ENCODE results near the gene CPO.
"Not testable (repeated sequence)": the region's sequence is repeated elsewhere in the genome, so short reads cannot be mapped to it uniquely, and the experiment has no call there.

Gene CPO, protein sequence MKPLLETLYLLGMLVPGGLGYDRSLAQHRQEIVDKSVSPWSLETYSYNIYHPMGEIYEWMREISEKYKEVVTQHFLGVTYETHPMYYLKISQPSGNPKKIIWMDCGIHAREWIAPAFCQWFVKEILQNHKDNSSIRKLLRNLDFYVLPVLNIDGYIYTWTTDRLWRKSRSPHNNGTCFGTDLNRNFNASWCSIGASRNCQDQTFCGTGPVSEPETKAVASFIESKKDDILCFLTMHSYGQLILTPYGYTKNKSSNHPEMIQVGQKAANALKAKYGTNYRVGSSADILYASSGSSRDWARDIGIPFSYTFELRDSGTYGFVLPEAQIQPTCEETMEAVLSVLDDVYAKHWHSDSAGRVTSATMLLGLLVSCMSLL

DNA sequence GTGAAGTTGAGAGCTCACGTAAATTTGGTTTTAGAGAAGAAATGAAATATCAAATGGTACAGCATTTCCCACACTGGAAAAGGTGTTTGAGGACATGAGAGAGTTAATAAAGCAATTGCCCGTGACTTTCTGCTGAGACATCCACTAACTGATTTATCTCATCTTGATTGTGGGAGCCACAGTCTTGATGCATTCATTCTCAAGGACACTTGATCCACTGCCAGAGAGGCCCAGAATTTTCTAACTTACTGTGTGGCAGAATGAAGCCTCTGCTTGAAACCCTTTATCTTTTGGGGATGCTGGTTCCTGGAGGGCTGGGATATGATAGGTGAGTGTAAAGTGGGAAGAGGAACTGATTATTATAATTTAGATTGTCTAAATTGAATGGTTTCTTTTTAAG lies at the start of gene CPO:
Gene CPO (plus strand): TSS at position 179 of the 400 bp plus-strand sequence. CDS start 82 bp downstream, at position 261.
- DNase-seq (ENCODE audit: low read depth in 2 of 2): no peak

DNA sequence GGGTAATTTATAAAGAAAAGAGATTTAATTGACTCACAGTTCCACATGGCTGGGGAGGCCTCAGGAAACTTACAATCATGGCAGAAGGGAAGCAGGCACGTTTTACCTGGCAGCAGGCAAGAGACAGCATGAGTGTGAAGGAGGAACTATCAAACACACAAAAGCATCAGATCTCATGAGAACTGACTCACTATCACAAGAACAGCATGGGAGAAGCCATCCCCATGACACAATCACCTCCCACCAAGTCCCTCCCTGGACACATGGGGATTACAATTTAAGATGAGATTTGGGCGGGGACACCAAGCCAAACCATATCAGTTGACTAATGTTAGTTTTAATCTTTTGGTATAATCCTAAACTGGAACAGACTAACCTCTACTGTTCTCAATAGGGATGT lies 49.1 kb upstream of the CPO start:
- DNase-seq (ENCODE audit: low read depth in 2 of 2): no peak

DNA sequence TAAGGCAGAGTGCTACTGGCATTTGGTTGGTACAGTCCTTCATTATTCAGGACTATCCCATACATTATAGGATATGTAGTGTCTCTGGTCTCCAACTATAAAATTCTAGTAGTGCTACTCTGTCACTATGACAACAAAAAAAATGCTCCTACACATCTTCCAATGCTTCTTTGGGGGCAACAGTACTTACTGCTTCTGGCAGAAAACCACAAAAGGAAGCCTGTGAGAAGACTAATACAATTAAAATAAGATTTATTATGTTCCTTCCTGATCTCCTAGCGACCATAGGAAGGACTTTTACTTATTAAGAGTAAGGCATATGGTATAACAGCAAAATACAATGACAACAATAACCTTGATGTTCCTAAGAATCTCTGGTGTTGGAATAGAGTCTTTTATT lies 48.4 kb upstream of the CPO start:
- no peak for DNase-seq (ENCODE audit: low read depth in 2 of 2)

DNA sequence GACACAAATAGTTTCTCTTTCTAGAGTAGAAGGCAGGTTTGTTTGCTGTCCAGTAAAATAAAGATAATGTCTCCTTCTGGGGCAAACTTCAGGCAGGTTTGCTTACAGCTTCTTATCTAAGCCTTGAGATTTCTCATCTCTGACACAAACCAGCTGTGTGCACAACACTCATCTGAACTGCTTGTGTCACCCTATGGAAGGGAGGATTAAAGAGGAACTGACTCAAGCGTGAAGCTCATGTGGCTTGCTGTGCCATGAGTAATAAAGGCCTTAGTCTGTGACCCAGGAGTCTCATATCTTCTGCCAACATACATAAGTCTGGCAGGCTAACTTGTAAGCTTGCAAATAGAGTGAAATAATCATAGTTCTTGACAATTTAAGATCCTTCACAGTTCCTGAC lies 24.2 kb upstream of the CPO start:
- no peak for DNase-seq (ENCODE audit: low read depth in 2 of 2)

DNA sequence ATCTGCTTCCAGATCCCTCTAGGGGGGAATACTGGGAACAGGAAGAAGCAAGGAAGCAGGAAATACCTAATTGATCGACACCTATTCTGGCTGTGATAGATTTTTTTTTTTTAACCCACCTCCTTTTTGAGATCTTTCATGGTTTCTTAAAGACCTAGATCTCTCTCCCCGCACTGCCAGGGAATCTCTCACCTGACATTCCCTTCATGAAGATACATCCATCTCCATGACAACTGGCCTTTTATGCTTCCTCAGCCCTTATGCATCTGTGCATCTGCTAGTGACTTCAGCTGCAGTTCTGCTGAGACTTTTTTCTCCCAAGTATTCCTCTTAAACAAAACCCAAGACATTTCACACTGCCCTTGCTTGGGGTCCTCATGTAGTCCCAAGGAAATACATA lies 21.1 kb upstream of the CPO start:
- DNase-seq (ENCODE audit: low read depth in 2 of 2): no peak

DNA sequence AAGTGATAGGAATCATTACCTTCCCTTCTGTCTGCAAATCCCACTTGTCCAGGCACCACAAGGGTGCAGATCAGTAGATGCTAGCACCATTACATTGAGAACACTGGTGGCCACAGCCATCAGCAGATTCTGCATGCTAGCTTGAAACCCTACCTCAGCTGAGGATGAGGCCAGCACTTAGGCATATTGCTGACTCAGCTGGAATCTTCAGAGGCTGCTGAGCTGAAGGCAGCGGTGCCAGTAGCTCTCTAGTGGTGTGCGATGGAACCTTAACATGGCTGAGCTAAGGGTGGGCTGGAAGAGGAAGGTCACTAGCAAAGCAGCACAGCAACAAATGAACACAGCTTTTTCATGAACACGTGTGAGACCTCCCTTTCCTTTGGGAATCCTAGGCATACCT lies 19.0 kb upstream of the CPO start:
- no peak for DNase-seq (ENCODE audit: low read depth in 2 of 2)

DNA sequence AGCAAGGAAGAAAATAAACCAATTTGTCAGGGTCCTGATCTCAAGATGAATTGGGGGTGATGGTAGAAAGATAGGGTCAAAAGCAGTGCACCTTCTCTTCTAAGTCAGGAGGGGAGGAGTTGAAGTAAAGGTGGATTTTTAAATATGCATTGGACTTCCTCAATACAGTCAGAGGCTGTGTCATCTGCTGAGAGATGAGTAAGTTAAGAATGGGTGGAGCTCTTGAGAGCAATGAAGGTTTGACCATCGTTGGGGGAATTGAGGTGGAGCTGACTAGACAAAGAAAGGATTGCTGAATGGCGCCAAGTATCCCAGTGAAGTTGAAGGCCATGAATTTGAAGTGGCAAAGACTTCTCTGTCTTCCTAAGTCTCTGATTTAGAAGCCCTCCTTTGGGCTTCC lies 18.4 kb upstream of the CPO start:
- no peak for DNase-seq (ENCODE audit: low read depth in 2 of 2)

DNA sequence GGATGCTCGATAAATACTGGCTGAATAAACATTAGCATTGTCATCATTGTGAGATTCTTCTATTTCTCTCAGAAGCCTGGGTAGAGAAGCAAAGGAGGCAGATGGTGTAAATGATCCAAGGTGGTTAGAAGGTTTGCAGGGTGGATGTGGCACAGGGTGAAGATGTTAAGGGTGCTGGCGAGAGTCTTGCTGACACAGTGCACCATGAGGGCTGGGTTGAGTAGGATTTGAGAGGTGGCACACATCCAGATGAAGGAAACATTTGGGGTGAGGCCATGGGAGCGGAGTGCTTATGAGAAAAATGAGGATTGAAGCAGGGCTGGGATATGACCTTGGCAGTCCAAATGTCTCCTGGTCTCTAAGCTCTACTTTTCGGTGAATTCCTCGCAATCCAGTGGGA lies 17.8 kb upstream of the CPO start:
- DNase-seq (ENCODE audit: low read depth in 2 of 2): no peak

DNA sequence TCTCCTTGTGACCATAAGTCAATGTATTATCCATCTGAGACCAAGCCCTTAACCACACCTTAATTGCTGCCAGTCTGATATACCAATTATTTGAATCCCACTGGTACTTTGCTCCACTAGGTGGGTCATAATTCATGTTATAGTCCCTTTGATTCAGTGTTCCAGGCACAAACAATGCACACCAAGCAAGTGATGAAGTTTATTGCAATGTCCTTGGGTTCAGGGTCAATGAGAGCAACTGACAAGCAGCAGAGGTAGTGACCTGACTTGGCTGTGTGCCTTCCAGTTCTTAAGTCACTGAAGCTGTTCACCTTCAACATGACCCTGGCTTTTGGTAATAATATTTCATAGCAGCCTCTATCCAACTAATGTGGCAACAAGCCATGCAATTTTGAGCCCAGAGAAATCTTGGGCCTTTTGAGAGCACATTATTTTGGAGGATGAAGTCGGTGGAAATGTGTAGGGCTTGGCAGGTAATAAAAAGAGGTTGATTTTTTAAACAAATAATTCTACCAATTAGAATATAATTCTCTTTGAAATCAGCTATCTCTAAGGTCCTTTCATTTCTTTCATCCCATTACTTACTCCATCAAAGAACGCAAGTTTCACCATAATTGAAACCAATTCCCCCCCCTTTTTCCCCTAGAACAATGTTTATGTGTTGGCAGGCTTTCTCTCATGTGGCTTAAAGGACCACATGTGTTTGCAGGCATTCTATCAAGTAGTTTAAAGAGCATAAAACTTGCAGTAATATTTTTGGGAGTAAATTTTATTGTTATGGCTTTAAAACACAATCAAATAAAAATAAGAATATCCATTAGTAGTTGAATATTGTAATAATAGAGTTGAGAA lies 3.1 kb upstream of the CPO start:
- DNase-seq (ENCODE audit: low read depth in 2 of 2): no peak

DNA sequence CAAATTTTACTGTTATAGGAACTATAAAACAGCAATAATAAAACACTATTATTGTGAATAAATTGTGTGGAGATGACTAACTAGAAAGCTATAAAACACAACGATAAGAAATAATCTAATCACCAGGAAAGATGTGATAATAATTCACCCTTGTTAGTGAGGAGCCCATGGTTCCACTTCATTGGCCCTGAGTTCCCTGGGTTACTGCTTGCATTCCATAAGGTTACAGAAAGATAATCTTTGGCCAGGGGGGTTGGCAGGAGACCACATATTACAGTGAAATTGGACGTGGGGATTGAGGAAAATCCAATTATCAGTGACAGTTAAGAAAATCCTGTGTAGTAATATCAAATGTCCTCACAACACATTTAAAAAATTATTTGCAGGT lies 2.5 kb upstream of the CPO start:
- DNase-seq (ENCODE audit: low read depth in 2 of 2): no peak

DNA sequence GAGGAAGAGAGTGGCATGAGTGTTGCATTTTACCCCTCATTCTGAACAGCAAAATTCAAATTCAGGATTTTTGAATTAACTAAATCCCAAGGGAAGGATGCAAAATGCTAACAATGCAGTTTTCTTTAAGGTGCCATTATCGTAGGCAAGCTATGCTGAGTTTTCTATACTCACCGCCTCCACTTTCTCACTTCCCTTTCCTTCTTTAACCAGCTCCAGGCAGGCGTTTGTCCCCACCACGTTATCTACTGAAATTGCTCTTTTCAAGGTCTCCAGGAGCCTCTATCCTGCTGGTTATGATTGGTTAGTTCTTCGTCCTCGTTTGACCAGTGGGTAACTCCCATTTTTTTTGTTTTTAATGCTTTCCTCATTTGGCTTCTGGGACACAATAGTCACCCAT lies 1.8 kb upstream of the CPO start:
- DNase-seq (ENCODE audit: low read depth in 2 of 2): no peak

DNA sequence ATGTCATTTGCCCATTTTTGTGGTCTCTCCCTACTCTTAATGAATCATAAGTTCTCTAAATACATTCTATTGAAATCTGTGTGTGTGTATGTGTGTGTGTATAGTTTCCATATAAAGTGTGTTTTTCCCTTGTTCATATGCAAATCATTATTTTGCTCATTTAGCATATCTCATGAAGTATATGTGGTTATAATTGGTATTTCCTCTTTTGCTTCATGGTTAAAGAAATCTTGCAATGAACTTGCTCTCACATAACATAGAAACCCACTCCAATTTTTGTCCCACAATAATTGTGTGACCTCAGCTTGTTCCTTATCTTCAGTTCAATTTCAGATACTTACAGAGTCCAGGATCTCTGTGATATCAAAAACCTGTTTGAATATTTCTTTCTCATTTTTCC lies 1.2 kb downstream of the CPO start:
- DNase-seq (ENCODE audit: low read depth in 2 of 2): no peak

DNA sequence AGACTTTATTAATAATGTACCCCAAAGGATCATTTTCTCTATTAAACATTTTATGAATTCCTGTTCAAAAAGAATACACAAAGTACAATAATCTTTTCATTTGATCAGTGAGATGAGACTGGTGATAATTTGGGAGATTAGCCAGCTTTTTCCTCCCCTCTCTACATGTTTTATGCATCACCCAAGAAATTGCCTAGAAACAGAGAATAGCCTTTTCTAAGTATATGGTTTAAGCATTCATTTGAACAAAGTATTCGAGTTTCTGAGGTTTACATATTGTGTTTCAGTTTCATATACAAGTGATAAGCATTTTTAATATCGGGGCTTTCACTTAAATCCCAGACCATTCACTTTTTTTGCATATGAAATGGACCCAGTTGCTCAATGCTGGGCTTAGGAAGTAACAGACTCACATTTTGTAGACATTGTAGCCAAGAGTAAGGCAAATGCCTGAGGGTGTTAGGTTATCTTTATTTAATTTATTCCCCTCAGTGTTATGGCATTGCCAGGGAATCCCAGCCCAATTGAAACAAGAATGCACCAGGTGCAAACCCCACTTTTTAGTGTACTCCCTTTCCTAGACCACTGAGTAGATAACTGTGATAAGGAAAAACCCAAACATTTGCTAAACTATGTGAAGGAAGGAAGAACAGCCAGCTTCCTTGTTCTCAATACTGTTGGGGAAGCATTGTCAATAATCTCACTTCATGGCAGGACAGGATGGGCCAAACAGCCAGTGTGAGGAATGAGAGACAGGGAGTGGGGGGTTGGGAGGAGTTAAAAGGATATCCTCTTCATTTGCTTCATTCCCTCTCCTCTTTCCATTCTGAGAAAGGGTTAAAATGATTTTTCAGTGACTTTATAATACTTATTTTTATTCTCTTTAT lies 3.5 kb downstream of the CPO start:
- no peak for DNase-seq (ENCODE audit: low read depth in 2 of 2)

DNA sequence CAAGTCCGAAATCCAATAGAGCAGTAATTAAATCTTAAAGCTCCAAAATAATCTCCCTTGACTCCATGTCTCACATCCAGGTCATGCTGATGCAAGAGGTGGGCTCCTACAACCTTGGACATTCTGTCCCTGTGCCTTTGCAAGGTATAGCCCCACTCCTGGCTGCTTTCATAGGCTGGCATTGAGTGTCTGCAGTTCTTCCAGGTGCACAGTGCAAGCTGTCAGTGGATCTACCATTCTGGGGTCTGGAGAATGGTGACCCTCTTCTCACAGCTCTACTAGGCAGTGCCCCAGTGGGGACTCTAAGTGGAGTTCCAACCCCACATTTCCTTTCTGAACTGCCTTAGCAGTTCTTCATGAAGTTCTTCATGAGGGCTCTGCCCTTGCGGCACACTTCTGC lies 14.1 kb downstream of the CPO start:
- not testable (repeated sequence) for DNase-seq (ENCODE audit: low read depth in 2 of 2)

DNA sequence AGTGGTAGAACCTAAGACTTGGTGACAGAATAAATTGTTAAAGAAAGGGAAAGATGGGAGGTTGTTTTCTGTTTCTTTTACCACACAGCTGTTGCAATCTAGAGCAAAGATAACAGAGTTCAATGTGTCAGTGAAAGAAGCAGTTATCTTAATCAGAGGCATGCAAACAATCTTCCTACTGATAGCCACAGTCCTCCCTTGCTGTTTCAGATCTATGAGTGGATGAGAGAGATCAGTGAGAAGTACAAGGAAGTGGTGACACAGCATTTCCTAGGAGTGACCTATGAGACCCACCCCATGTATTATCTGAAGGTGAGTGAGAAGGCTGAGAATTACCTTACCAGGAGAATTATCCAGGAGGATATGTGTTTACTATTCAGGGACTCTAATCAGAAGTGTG lies 15.9 kb downstream of the CPO start:
- DNase-seq (ENCODE audit: low read depth in 2 of 2): no peak

DNA sequence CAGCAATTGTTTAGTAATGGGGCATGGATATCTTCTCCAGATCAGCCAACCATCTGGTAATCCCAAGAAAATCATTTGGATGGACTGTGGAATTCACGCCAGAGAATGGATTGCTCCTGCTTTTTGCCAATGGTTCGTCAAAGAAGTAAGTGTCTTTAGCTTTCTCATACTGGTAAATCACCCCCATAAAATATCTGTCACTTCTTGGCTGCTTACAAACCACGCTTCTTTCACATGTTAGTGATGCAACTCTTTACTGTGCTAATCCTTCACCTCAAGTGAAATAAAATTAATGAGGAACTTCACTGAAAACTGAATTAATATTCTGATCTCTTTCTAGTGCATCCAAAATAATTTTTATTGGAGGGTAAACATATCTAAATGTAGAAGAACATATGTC lies 18.9 kb downstream of the CPO start:
- DNase-seq (ENCODE audit: low read depth in 2 of 2): no peak

DNA sequence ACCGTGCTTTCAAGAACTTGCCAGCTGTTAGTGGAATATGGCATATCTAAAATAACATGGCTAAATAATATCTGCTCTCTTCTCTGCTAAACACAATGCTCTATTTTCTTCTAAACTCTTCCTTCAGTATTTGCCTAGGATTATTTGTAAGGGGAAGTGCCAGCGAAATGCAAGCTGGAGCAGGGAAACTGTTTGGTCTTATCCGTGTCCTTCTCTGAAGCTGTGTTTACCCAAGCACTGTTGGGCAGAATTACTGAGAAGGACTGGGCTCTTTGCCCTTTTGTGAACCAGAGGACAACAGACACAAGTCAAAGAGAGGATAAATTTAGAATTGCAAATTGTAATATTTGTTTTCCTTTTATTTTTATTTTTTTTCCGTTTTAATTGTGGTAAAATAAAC lies 23.6 kb downstream of the CPO start:
- no peak for DNase-seq (ENCODE audit: low read depth in 2 of 2)

DNA sequence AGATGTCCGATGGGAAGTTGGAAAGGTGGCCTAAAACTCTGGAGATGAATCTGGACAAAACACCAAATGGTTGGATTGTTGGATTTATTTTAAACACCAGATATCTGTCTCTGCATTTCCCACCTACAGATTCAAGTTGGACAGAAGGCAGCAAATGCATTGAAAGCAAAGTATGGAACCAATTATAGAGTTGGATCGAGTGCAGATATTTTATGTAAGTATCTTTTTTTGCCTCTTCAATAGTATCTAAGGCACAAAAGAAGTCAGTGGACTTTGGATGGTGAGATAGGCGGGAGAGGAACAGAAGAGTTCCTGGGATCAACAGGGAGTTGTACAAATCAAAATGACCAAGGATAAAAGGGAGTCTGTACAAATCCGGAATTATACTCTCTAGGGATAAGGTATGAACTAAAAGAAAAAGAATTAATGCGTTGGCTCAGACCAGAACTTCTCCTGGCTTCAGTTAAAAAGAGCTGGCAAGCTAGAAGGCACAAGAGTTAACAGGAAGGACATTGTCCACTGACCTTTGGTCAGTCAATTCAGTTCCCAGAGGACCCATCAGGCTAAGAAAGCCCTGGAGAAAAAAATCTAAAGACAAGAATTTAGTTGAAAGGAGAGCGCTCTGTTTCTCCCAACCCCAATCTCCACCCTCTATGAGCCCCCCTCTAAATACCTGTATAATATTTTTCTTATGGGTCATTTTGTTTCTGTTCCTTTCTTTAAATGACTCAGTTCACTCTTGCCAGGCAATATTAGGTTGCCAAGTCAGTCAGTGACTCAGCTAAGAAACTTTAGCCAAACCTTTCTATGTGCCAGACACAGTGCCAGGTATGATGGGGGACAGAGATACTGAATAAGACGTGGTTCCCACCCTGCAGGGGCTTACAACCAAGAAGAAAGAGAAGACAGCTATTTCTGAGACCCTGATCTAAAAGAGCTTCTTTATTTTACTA lies 29.1 kb downstream of the CPO start:
- no peak for DNase-seq (ENCODE audit: low read depth in 2 of 2)

DNA sequence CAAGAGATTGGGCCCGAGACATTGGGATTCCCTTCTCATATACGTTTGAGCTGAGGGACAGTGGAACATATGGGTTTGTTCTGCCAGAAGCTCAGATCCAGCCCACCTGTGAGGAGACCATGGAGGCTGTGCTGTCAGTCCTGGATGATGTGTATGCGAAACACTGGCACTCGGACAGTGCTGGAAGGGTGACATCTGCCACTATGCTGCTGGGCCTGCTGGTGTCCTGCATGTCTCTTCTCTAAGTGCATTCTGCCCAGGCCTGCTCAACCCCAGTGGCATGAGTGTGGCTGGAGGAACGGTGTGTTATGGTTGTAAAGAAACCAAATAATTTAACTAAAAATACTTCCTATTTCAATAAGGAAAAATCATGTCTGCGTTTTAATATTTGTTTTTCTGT lies 29.9 kb downstream of the CPO start:
- no peak for DNase-seq (ENCODE audit: low read depth in 2 of 2)

DNA sequence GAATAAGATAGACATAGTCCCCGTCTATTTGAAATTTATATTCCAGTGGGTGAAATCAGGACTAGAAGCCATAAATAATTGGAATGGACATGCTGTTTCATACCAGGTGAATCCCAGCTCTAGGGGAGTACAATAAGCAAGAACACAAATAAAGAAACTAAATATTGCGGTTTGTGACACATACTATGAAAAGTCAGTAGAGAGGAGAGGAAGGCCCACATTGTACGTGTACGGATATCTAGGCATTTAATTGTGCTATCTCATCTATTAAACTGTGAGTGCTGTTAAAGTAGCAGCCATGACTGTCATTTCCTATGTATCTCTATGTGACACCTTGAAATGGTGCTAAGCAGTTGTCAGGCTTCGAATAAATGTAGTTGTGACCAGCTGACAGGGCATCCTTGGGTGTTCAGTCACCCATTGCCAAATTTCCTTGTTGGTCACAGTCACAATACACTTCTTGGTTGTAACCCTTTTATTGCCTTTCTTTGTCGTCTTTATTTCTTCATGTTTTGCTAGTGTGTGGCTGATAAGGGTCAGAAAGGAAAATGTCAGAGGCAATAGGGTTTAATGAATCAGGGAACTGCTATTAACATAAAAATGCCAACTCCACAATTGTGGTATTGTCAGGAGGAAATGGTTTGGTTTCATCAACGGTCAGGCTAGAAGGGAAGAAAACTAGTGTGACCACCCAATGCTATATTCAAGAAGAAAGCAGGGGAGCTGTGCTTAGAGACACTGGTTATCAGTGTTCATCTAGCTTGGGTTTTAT lies 31.5 kb downstream of the CPO start:
- DNase-seq (ENCODE audit: low read depth in 2 of 2): no peak
